HG03439 (cell line): ENCODE results near the gene TENM4.

Experiments used
- ATAC-seq: cut with Tn5 transposase; IDR thresholded peaks from one replicate; pipeline ENCODE4 v1.9.1; 2021; ENCODE audit warnings: mild to moderate bottlenecking, moderate library complexity; ENCODE audit not compliant: unreplicated experiment

TENM4 gene

DNA sequence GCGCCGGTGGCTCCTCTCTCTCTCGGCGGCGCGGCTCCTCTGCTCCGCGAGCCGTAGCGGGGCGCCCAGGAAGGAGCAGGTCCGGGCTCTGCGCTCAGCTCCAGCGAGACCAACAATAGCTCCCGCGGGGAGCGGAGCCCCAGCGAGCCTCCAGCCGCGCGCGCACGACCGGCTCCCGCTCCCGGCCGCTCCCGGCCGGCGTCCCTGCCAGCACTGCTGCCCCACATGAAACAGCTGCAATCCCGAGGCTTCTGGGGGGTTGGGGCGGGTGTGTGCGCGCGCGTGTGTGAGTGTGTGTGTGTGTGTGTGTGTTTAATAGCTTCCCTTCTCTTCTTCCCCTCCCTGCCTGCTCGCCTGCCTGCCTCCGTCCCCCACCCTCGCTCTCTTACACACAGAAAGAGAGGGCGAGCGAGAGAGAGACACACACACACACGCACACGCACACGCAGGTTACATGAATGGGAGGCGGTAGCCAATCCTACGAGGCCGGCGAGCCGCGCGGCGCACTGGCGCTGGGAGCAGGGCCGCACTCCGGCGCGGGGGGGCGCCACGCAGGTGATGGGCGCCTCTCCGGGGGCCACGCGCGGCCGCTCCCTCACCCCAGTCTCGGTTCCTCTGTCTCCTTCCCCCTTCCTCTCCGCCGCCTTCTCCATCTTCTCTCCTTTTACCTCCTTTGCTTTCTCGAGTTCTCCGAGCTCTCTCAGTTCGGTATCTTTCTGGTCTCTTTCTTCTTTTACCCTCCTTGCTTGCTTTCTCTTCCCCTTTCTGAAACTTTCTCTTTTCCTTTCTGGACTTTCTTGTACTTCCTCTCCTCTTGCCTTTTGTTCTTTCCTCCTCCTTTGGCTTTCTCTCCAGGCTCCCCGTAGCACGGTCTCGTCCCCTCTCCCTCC, at the start of gene TENM4:
Gene TENM4, minus strand, starts transcription at position 460 of the 890 bp plus-strand sequence. CDS start 371,086 bp downstream, outside the sequence.
- ATAC-seq, result no peak

DNA sequence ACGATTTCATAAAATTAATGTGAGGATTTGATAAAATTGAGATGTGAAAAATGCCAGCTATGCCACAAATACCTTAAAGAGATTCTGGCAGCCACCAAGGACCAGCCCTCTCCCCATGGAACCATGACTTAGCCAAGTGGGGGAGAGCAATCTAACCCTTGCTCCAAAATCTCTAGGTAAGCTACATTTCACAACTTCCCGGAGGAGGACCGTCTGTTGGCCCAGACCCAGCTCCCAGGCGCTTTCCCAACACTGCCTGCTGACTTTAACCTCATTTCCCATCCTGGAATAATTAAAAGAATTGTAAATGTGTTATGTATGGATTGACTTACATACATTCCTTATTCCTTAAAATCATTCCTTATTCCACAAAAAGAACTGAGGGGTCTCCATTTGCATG, 47.5 kb upstream of the TENM4 start:
- ATAC-seq, result no peak

DNA sequence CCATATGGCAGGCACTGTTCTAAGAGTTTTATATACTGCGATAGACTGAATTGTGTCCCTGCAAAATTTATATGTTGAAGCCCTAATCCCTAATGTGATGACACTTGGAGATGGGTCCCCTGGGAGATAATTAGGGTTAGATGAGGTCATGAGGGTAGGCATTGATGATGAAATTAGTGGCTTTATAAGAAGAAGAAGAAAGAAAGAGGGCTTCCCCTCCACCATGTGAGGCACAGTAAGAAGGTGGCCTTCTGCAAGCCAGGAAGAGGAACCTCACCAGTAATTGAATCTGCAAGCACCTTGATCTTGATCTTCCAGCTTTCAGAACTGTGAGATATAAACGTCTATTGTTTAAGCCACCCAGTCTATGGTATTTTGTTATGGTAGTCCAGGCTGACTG, 46.6 kb upstream of the TENM4 start:
- no peak for ATAC-seq

DNA sequence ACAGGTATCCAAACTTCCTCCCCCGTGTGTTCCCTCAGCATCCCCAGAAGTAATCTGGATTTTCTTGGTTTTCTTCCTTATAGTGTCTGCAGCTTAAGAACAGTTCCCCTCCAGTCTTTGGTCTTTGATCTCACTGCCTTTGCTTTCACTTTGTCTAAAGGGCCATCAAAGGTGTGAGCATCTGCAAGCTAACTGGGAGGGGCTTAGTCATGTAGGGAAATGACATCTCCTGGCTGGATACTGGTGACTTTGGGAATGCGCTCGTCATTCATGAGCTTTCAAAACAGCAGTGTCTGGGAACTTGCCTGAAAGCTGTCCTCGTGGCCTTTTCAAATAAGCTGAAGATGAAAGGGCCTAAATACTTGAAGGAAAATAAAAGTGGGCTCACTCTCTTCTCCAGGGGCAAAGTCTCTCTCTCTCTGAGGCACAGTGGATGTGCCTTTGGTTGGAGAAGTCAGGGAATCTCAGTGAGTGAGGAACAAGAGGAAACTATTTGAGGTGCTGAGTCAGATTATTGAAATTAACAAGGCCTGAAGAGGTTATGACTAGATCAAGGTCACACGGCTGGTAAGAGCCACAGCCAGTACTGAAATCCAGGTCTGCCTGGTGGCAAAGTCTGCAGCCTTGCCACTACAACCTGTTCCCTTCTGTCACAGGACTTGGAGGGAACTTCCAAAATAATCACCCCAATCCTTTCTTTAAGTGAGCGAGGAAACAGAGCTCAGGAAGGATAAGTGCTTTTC, 45.6 kb upstream of the TENM4 start:
- ATAC-seq, result no peak

DNA sequence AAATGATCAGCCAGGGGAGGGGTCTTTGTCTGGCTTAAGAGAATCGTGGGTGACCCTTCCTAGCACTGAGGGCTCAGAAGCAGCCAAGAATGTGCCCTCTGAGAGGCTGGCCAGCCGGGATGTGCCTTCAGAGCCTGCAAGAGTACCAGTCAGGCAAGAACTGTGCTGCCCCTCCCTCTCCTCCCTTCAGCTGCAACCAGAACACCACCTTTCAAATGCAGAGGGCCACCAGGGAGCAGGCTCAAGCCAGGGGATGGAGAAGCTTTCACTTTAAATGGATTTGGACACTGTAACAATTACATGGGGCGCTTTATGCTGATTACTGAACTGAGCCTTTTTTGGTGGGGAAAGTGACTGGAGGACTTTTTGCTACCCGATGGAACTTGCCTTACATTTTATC, 44.9 kb upstream of the TENM4 start:
- ATAC-seq, result no peak

DNA sequence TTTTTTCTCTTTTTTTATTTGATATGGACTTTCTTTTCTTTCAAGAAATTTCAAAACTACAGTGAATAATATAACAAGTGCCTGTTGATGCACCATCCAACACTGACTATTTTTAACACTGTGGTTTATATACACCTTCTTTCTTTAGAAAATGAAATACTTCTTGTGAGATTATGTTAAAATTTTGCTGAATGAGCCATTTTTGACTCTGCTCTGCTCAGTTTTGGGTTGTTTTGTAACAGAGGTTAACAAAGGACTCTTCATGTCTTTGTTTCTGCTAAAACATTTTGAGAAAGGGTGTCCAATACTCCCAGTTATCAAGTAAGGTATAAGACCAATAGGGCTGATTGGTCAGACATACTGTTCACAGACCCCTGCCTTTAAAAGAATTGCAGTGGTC, 44.0 kb upstream of the TENM4 start:
- ATAC-seq, result no peak

DNA sequence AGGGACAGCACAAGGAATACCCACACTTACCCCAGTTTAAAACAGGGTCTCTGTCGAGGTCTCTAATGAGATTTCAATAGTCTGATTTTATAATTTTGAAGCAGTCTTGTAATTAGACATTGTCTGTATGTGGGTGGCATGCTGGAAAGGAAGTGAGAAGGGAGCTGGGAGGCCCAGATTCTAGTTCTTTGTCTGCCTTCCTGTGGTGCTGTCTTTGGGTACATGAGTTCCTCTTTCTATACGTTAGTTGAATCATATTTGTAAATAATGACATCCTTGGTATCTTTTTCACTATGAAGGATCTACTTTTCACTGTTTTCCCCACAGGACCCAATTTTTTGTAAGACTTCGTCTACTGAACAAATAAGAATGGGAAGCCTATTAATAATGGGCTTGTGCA, 42.0 kb upstream of the TENM4 start:
- peak; percentile 86 for ATAC-seq

DNA sequence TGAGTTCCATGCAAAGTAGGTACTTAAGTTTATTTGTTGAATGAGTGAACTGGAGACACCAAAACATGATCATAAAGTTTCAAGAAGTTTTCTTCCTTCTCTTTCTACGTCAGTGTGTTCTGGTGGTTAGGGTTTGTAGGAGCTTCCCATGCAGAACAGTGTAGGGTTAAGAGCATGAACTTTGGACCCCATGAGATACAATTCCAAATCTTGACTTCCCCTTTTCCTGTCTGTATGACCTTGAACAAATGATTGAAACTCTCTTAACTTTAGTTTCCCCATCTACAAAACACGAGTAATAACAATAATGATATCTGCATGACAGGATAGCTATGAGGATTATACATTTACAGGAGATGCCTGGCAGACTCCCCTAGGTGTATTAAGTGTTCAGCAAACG, 41.0 kb upstream of the TENM4 start:
- ATAC-seq, result no peak

DNA sequence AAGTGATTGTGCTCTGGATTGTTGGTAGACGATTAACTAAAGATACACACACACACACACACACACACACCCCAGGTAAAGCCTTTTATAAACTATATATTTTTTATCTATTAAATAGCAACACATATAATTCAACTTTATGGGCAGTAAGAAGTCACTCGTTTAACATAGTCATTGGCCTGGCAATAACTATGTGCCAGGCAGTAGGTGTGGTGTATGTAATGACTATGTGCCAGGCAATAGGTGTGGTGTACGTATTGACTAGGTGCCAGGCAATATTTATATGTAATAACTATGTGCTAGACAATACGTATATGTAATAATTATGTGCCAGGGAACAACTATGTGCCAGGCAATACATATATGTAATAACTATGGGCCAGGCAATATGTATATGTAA, 40.0 kb upstream of the TENM4 start:
- ATAC-seq, result no peak

DNA sequence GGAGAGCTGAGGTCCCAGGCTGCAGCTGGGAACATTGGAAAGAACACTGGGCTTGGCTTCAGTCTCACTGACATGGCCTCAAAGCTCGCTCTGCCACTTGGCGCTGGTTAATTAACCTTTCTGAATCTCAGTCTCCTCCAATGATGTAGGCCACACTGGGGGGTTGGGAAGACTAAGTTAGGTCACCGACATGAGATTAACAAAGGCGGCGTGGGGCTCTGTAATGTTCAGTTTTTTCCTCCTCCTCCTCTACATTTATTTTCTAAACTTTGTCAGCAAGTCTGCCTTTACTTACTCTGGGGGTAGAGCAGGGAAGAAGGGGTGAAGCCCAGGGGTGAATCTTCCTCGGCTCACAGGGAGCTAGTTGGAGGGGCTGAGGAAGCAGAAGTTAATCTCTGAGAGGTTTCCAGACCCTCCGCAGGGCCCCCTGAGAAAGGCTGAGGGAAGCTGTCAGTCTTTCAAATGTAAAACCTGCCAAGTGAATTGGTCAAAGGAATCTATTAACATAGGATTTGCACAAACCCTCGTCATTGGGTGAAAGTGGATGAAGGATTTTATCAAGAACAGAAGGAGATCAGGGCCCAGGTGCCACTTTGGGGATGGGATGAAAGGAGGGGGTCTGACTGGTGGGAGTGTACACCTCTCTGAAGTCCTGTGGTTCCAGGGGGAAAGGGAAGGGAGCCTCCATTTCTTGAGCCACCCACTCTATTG, 32.1 kb upstream of the TENM4 start:
- no peak for ATAC-seq

DNA sequence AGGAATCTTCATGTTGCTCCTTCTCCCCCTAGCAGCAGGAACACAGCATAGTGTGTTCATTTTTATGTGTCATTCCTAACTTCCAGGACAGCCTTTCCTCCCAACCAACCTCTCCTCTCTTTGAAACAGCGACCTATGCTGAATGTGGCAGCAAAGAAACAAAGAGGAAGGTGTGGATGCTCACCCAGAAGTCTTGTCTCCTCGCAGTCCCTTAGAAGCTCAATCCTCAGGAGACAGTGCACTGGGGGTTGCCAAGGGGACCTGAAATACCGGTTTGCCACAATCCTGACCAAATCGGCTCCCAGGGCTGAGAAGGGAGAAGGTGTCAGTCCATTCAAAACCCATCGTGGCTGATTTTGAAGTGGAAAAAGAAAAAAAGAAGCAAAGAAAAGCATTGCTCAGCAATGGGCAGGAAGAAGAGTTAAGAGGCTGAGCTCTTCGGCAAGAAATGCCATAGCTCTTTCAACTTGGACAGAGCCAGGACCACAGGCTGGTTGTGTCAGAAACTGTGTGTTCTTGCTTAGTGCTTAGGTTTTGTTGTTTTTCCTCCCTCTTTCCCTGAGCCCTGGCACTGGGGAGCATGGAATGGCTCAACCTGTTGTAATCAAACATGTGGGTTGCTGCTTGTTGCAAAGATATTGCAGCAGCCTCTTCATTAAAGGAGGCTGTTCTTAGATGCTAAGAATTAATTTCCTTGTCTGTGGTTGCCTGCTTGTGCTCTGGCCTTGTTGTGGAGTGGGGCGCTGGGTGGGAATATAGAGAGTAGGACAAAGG, 30.4 kb upstream of the TENM4 start:
- no peak for ATAC-seq

DNA sequence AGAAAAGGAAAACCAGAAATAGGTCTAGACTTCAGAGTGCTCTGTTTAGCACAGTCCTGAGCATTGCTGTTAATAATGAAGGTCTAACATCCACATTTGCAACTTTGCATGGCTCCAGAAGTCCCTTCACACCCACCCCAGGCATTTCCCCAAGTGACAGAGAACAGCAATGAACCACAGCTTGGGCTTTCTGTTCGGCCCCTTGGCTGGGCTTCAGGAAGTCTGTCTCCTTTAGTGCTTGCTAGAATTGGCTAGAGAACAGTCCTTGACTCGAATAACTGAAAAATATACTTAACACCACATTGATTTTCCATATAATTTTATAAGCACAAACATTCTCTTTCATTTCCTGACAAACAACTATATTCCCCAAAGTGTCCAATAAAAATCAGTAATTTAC, 29.3 kb upstream of the TENM4 start:
- no peak for ATAC-seq

DNA sequence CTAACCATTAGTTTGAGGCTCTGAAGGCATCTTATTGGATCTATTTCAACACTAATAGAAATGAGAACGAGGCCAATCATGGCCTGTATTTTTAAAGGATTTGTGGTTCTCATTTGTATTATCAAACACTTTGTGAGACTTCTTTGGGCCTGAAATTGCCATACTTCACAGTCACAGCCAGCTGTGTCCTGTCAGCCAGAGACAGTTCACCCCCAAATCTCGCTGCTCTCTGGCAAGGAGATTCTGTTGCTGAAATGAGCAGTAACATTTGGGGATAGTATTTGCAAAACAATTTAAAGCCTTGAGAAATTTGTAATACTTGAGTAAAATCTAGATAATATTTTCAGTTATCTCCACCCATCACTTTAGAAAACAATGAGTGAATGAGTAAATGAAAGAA, 26.9 kb upstream of the TENM4 start:
- no peak for ATAC-seq

DNA sequence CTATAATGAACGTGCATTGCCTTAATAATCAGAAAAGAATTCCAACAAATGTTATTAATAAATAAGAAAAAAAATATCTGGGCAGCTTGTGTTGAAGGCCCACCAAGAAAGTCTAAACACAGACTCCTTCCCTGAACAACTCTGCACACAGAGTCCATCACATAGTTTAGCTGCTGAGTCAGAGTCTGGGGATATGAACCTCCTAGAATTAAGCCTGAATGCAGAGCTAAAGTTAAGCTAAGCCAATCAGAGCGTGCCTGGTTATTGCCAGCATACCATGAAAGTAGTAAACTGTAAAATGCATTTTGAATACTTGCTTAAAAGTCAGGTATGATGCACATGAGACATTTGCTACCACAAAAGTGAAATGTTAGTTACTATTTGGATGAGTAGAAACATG, 25.6 kb upstream of the TENM4 start:
- no peak for ATAC-seq

DNA sequence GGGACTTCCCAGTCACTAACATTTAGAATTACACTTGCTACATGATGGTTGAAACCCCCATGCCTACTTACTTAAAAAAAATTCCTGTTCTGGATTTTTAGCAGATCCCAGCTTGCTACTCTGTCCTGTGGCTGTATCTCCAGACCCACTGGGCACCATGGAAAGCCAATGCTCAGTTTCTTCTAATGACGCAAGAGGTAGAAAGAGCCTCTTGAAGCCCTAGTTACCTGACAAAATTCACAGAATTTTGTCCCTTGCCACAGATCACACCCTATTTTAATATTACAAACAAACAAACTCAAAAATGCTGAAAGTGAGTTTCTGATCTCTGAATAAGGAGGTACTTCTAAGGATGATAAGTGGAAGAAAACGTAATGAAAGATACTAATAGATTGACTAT, 24.3 kb upstream of the TENM4 start:
- no peak for ATAC-seq

DNA sequence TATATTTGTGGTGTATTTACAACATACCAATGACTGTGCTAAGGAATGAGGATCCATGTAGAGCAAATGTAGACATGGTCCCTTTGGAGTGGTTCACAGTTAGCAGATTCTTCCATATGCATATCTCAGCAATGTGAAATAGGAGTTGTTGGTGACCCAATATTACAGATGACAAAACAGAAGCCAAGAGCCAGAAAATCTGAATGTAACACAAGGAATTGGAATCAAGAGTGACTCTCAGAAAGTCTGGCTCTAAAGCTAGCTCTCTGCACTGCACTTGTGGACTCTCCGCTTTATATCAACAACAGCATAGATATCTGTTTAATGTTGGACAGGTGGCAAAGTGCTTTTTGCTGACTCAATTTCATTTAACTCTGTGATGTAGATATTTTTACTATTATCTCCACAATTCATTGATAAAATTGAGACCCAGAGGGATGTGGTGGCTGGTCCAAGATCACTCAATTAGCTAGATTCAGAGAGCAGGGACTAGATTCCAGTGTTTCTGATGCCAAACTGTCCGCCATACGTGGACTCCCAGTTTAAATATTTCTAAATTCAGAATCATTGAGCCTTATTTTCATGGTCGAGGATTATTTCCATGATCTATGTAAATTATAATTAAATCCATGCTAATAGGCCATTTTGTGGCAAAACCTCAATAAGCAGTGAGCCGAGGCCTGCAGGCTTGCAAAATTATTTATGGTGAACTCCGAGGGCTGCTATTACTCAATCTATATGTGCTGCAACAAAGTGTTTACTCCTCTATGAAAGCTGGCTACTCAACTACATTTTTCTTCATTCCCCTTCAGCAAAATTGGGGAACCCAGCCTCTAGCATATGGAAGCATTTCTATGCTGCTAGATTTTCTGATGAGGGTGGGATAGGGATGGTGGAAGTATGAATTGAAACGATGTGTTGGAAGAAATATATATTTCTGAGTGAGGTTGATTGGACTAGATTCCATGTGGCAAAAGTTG, 21.1 kb upstream of the TENM4 start:
- no peak for ATAC-seq

DNA sequence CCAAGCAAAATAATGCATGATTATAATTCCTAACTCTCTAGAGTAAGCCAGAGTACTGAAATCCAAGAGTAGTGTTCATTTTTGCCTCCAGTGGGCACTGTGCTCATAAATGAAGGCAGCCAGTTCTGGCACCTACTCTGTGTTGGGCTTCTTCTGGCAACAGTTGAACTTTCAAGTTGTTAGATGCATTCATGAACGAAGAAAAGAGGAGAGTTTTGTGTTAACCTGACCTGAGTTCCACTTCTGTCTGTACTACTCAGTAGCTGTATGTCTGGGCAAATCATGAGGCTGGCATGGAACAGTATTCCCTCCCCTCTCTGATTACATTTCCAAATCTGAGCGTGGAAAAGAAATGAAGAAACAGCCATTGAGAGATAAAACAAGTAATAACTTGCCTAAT, 20.3 kb upstream of the TENM4 start:
- ATAC-seq, result no peak

DNA sequence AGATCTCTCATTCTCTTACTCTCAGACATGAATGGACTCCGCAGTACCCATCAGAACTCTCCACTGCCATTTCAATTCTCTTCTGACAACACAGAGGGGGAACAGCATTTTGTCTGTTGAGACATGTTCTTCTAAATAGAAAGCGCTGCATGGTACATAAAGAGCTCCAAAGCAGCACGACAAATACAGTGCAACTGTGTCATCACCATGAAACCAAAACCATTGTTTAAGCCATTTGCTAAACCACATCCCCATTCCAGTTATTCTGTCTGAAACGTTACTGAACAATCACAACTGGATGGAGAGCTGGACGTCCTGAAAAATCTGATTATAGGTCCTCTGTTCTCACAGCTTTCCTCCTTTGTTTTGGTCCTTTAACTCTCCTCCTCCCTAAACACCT, 17.9 kb upstream of the TENM4 start:
- ATAC-seq, result no peak

DNA sequence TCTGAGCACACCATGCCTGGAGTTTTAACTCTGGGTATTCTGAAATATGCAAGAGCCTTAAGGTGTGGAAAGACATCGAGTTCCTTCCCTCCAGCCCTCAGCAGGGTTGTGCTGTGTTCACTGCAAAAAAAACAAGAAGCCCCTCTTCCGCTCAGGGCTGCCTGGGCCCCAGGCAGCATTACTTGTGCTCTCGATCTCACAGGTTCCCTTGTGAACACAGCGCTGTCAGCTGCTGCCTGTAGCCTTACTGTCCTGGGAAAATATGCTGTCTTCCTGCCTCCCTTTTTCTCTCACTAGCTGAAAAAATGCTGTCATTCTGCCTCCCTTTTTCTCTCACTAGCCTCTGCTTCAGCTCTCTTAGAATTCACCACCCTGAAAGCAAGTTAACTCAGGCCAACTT, 15.7 kb upstream of the TENM4 start:
- no peak for ATAC-seq

DNA sequence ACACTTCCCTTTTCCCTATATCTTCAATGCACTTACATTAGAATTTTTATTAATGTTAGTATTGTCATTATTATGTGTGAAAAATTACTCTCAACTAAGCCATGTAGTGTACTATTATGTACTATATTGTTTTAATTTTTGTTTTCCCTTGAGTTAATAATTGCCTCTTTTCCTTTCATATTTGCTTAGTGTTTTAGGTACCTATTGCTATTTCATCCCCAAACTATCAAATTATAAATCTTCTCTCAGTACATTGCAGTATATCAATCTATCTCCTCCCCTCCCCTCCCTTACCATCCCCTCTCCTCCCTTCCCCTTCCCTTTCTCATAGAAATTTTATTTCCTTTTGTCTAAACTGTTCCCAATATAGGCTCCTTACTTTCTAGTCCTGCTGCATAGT, 12.8 kb upstream of the TENM4 start:
- ATAC-seq, result no peak
